Neural progenitor cell (in vitro differentiated cells): Measurements from ENCODE around the gene F11R.

ENCODE experiments used
- EZH2 ChIP-seq: fragments of 200-600 bp; sonication (generic); IDR thresholded peaks from 2 replicates; pipeline ENCODE4 v1.6.1; 2017; ENCODE audit warnings: antibody characterized with exemption, mild to moderate bottlenecking, moderate library complexity
- TF ChIP-seq, protein P1 (sequence below): fragments of 200-600 bp; sonication (generic); IDR thresholded peaks from 2 replicates; pipeline ENCODE4 v1.5.1; 2017; ENCODE audit warnings: antibody characterized with exemption, mild to moderate bottlenecking

DNA sequence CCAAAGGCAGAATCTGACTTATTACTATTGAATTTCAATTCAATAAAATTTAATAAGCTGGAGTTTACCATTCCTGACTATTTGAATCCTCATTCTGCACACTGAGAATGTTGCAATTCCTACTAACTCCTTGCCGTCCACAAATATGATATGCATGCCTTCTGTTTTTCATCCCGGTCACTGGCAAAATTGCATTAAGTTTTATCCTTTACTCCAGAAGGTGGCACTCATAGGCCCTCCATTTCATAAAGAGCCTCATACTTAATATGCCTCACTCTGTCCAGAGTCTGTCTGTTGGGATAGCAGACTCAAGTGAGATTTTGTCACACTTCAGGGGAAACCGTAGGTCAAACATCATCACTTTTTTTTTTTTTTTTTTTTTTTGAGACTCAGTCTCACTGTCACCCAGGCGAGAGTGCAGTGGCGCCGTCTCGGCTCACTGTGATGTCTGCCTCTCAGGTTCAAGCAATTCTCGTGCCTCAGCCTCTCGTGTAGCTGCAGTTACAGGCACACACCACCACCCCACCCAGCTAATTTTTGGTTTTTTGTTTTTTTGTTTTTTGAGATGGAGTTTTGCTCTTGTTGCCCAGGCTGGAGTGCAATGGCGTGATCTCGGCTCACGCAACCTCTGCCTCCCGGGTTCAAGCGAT, 27.3 kb downstream of the F11R start:
- TF ChIP-seq, protein P1, sequence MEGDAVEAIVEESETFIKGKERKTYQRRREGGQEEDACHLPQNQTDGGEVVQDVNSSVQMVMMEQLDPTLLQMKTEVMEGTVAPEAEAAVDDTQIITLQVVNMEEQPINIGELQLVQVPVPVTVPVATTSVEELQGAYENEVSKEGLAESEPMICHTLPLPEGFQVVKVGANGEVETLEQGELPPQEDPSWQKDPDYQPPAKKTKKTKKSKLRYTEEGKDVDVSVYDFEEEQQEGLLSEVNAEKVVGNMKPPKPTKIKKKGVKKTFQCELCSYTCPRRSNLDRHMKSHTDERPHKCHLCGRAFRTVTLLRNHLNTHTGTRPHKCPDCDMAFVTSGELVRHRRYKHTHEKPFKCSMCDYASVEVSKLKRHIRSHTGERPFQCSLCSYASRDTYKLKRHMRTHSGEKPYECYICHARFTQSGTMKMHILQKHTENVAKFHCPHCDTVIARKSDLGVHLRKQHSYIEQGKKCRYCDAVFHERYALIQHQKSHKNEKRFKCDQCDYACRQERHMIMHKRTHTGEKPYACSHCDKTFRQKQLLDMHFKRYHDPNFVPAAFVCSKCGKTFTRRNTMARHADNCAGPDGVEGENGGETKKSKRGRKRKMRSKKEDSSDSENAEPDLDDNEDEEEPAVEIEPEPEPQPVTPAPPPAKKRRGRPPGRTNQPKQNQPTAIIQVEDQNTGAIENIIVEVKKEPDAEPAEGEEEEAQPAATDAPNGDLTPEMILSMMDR = no peak
- TF ChIP-seq EZH2 = no peak
